GM21515 (cell line): ENCODE measurements around the gene IDE.
A peak's percentile ranks its signal among the peaks of the same experiment; 100 is the strongest.

Experiments used
- ATAC-seq: cut with Tn5 transposase; IDR thresholded peaks from one replicate; pipeline ENCODE4 v1.9.1; 2021; ENCODE audit not compliant: unreplicated experiment

IDE gene

GRCh38 chr10:92567952-92568600 is 5.8 kb downstream of the IDE start:
- ATAC-seq = peak; percentile 49

DNA sequence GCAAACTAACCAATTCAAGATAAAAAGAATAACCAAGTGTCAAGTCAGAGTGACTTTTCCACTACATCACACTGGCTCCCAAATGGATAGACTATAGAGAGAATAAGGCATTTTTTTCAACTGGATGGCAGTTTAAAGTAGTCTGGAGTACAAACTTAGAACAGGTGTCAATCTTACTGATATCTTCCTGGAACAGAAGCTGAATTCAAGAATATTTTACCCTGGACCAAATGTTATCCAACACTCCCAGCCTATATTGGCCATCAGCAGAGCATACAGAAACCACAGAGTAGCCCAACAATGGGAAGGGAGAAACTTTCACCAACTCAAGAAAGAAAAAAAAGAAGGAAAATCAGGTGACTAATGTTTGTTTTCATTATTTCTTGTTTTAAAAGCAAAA is 11.5 kb downstream of the IDE start:
- no peak for ATAC-seq

DNA sequence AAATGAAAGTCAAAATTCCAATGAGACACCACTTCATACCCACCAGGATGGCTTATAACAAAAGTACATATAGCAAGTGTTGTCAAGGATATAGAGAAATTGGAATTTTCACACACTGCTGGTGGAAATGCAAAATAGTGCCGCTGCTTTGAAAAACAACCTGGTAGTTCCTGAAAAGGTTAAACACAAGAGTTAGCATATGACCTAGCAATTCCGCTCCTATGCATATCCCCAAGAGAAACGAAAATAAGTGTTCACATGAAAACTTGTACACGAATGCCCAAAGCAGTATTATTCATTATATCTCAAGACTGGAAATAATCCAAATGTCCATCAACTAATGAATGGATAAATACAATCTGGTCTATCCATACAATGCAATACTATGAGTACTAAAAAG is 14.8 kb downstream of the IDE start:
- no peak for ATAC-seq

DNA sequence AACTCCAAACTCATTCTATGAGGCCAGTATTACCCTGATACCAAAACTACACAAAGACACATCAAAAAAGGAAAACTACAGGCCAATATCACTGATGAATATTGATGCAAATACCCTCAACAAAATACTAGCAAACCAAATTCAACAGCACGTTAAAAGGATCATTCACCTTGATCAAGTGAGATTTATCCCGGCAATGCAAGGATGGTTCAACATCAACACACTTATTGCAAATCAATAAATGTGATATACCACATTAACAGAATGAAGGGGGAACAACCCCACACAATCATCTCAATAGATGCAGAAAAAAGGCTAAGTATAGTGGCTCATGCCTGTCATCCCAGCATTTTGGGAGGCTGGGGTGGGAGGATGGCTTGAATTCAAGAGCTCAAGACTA is 19.9 kb downstream of the IDE start:
- no peak for ATAC-seq

DNA sequence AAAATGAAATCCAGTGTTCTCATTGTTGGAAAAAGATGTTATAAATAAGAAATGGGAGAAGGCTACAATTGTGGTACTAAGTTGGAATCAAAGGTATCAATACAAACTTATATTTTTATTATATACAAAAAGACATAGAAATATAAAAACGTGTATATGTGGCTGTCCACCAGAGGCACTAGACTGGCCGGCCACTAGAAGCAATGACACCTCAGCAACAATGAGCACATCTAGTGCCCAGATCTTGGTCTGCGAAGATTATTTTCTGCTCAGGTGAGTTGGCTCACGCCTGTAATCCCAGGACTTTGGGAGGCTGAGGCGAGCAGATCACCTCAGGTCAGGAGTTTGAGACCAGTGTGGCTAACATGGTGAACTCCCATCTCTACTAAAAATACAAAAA is 21.6 kb downstream of the IDE start:
- no peak for ATAC-seq

DNA sequence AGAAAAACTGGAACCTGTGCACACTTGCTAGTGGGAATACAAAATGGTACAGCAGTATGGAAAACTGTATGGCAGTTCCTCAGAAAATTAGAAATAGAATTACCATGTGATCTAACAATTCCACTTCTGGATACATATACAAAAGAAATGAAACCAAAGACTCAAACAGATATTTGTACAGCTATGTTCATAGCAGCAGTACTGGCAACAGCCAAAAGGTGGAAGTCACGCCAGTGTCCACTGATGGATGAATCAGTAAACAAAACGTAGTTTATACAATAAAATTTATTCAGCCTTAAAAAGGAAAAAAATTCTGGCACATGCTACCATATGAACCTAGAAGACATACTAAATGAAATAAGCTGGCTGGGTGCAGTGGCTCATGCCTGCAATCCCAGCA is 23.0 kb downstream of the IDE start:
- ATAC-seq = no peak

DNA sequence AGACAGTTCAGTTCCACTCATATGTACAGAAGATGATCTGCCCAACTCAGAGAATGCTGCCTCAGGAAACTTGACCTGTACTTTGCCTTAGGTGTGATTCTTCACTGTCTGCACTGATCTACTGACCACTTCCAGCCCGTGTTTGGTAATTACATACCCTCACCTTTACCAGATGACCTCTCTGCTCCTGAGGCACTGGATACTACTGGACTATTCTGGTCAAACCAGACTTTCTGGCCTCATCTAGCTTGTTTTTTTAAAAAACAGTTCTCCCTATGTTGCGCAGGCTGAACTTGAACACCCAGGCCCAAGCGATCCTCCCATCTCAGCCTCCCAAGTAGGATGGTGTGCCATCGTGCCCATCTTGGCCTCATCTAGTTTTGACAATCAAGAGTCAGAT is 26.2 kb downstream of the IDE start:
- ATAC-seq = no peak

DNA sequence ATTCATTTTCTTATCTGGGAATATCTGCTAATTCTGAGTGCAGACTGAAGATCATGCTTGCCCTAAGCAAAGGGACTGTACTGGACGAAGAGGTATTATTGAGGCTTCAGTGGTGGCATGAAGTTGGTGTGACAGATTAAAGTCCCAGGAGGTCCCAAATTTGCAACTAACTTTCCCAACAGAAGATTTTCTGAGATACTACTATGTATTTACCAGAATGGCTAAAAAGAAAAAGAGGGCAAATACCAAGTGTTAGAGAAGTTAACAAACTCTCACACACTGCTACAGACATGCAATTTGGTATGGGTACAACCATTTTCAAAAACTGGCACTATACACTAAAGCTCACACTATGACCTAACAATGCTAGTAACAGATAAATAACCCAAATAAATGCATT is 28.3 kb downstream of the IDE start:
- no peak for ATAC-seq

- no peak for ATAC-seq
Measured at GRCh38 chr10:92544296-92544695, 29.6 kb downstream of the IDE start.

DNA sequence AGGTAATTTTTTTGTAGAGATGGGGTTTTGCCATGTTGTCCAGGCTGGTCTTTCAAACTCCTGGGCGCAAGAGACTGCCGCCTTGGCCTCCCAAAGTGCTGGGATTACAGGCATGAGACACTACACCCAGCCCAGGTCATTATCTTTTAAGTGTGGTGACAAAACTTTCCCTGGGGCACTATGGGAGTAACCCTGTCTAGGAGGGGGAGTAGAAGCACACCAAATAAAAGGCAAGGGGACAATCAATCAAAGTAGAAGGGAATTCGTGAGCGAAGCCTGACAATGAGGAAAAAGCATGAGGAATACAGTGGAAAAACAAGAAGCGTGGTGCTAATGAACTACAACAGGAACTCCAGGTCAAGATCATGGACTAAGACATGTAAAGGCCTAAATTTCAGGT is 31.4 kb downstream of the IDE start:
- ATAC-seq = no peak

DNA sequence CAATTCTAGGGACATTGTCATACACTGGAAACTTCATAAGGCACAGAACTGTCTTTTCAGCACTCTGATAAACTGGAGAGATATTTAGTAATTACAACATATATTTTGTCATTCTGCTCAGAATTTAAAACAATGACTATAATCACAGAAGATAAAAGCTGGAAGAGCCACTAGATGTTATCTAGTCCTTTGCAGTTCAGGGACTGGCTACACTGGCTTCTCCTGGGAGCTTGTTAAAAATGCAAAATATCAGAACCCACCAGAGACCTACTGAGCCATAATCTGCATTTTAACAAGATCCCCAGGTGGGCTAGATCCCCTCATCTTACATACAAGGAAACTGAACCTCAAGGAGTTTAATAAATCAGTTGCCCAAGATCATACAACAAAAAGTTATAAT is 32.3 kb downstream of the IDE start:
- no peak for ATAC-seq

- no peak for ATAC-seq
Measured at GRCh38 chr10:92538231-92538958, 35.5 kb downstream of the IDE start.

DNA sequence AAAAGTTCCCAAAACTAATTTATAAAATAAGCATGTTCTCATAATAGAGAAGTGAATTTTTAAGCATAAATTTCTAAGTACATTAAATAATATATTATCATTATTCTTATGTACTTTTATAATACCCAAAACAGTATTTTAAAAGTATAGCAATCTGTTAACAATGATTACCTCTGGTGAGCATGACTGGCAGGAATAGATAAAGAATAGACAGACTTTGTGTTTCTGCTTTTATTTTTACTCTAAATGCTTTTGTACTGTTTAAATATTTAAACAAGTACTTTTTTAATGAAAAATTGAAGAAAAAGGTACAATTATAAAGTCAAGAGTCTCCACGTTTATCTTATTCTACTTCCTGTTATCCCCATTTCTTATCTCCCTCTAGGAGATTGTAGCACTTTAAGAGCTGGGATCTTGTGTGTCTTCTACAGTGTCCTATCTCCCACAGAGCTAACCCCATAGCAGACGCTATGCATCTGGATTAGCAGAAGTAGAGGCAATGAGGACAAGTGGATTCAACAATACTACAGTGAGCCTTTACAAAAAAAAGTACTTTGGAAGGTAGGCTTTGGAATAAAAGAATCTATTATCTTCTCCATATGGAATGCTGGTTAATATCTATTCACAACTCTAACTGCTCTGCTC is 42.9 kb downstream of the IDE start:
- ATAC-seq = no peak

DNA sequence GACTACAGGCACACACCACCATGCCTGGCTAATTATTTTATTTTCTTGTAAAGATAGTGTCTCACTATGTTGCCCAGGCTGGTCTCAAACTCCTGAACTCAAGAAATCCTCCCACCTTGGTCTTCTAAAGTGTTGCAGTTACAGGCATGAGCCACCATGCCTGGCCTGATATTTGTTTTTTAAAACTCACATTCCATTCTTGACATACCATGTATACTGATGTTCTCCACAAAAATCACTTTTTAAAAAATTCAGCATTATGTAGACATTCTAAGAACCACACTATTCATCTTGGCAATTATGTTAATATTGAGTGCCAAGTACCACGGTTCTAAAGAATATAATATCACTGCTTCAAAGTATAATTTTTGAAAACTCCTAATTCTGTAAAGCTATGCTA is 43.5 kb downstream of the IDE start:
- no peak for ATAC-seq

- no peak for ATAC-seq
Measured at GRCh38 chr10:92527716-92528115, 46.2 kb downstream of the IDE start.

DNA sequence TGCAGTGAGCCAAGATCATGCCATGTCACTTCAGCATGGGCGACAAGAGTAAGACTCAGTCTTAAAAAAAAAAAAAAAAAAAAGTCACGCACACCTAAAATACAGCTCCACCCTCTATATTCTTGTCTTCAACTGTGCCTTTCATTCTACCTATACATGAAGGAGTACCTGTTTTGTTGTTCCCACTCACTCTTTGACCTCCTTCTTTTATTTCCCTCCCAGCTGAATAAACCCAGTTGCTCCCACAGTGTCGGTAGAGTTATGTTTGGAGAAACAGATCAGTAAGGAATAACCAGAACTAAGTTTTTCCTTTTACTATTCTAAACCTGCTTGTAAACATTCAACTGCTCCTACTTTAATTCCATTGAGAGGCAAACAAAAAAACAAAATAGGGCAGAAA is 50.3 kb downstream of the IDE start:
- ATAC-seq = no peak

- ATAC-seq = peak; percentile 72
Measured at GRCh38 chr10:92517034-92517655, 56.7 kb downstream of the IDE start.

DNA sequence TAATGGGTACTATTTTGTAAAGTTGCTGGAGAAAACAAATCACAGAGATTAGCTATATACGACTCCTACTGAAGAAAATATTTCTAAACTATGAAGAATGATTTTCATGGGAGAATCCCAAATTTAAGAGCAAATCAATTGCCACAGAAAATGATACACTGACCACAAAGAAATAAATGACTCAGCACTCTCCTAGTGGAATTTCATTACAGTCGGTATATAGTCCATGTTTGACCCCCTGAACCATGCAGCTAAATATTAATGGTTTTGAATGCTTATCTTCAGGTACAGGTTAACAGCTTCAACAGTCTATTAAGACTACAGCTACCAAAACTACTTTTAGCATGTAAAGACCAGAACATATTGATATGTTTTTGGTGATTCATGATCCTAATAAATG is 65.0 kb downstream of the IDE start:
- ATAC-seq = no peak

GRCh38 chr10:92506336-92506735 is 67.6 kb downstream of the IDE start:
- no peak for ATAC-seq

GRCh38 chr10:92505044-92505443 is 68.8 kb downstream of the IDE start:
- ATAC-seq = no peak

DNA sequence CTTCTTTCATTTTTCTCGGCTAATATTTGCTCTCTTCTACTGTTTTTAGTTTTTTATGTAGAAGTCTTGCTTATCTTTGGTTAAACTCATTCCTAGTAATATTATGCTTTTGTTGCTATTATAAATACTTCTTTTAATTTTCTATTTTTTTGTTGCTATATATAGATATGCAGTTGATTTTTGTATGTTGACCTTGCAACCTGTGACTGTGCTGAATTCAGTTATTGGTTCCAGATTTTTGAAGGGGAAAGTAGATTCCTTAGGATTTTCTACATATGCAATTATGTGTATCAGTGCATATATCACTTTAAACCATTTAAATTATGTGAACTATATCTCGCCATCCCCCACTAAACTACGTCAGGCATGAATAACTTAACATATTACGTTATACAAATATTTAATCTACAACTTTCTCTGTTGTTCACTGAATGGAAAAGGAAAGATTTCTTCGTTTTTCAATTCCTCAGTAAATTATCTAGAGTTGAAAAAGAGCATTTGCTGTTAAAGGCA is 71.5 kb downstream of the IDE start:
- no peak for ATAC-seq

DNA sequence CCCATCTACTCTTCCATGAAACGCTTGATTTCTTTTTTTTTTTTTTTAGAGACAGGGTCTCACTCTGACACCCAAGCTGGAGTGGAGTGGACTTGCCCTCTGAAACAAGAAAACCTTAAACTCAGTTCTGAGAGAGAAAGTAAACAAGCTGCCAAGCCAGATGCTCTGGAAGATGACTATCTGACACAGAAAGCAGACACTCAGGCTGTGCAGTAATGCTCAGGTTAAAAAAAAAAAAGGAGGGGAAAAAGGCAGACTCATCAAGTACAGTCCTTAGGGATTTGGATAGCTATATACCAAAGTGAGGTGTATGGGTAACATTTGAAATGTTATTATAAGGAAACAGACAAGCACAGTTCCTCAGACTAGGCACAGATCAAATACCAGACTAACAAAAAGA is 80.5 kb downstream of the IDE start:
- ATAC-seq = no peak
